ENCODE data around the gene DCAF17. TPM values are rescaled to one million over a fixed set of nuclear protein-coding genes. Genes with fewer than 3 reads are reported as not detected.

The DCAF17 gene, protein sequence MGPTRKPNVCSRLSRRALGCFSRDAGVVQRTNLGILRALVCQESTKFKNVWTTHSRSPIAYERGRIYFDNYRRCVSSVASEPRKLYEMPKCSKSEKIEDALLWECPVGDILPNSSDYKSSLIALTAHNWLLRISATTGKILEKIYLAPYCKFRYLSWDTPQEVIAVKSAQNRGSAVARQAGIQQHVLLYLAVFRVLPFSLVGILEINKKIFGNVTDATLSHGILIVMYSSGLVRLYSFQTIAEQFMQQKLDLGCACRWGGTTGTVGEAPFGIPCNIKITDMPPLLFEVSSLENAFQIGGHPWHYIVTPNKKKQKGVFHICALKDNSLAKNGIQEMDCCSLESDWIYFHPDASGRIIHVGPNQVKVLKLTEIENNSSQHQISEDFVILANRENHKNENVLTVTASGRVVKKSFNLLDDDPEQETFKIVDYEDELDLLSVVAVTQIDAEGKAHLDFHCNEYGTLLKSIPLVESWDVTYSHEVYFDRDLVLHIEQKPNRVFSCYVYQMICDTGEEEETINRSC
- 5.9 TPM for polyA plus RNA-seq (2013, experiment 1 of 2)
- 6.7 TPM for polyA plus RNA-seq (2013, experiment 2 of 2)

DNA sequence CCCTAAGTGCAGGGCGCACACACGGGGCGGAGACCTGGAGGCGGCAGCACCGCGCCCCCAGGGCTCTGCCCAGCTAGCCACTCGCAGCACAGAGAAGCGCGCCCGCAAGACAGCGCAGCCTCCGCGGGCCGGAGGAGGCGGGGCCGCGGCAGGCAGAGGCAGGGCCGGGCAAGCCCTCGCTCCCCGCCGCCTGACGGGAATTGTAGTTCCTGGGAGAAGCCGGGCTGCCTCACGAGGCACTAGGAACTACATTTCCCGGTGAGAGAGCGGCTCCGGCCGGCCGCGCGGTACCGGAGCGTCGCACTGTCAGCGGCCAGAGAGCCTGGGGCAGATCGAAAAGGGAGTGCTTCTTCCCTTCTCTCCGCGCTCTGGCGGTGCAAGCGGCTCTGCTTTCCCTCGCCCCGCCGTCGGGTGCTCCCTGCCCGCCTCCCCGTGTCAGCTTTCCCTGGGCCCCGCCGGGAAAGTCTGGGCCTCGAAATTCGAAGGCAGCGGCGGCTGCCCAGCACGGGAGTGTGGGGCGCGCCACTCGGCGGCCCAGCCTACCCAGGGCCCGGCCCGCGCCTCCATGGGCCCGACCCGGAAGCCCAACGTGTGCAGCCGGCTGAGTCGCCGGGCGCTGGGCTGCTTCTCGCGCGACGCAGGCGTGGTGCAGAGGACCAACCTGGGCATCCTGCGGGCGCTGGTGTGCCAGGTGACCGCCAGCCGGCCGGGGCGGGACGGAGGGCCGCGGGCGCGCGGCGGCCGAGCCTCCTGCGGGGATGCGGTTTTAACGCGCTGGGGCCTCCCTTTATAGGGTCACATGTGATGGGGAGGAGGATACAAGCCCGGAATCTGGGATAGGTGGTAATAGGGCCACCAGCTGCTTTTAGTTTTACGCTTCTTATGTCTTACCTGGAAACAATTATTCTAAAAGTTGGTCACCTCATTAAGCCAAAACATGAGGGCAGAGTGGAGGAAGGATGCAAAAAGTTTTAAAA is at the start of gene DCAF17:
Gene DCAF17 (plus strand): TSS at position 214 of the 977 bp plus-strand sequence. CDS start 352 bp downstream, at position 566.
- Histone ChIP-seq H3K4ac (ENCODE audit: low read depth in 1 of 2, low read length in 2 of 2) (peak within 1 kb of the TSS; percentile 91 to 99), H3K79me1 (replicated peaks; ENCODE audit: low read length, poor library complexity, severe bottlenecking) (peaks cover 24% of the 10 kb centered on the region), H3K4me1 (ENCODE audit: control insufficient read depth, insufficient read depth, low read depth, low read length) (peaks cover 14% of the 10 kb centered on the region), H2BK15ac (ENCODE audit: low read depth, poor library complexity, severe bottlenecking) (peak within 1 kb of the TSS; percentile 95), H3K18ac (ENCODE audit: low read depth in 1 of 2, low read length in 2 of 2) (peak within 1 kb of the TSS; percentile 89 to 99), H3K9ac (ENCODE audit: low read length) (peak within 1 kb of the TSS; percentile 97), H2BK12ac (ENCODE audit: low read length in 2 of 2) (peak within 1 kb of the TSS; percentile 0 to 21), H3K9me3 (ENCODE audit: control insufficient read depth, low read length) (peaks cover 11% of the 10 kb centered on the region), H3K27ac (ENCODE audit: low read length, poor library complexity, severe bottlenecking) (peak within 1 kb of the TSS; percentile 96), H3K27me3 (ENCODE audit: control insufficient read depth in 1 of 2, insufficient read depth in 1 of 2, low read length in 2 of 2) (no peaks in the 10 kb centered on the region), H3K14ac (ENCODE audit: low read length in 2 of 2) (peak within 1 kb of the TSS in 1 of 2 experiments; percentile 97), H3K4me2 (ENCODE audit: low read length, poor library complexity, severe bottlenecking) (peak within 1 kb of the TSS; percentile 79), H2AFZ (ENCODE audit: low read depth, low read length) (peak within 1 kb of the TSS; percentile 100), H2AK5ac (ENCODE audit: low read length, severe bottlenecking) (peak within 1 kb of the TSS; percentile 32), H2BK5ac (ENCODE audit: low read depth, low read length, poor library complexity, severe bottlenecking) (peak within 1 kb of the TSS; percentile 97), H3K36me3 (ENCODE audit: control insufficient read depth in 1 of 2, insufficient read depth in 2 of 2, low read depth in 1 of 2, low read length in 2 of 2) (peaks cover 12 to 38% of the 10 kb centered on the region in 2 experiments), H3K23ac (ENCODE audit: low read length in 2 of 2) (peak within 1 kb of the TSS; percentile 83 to 85), H3K4me3 (ENCODE audit: insufficient read depth in 1 of 2, low read depth in 1 of 2, low read length in 2 of 2) (peak within 1 kb of the TSS; percentile 88 to 100), H4K91ac (ENCODE audit: low read length) (peak within 1 kb of the TSS; percentile 98), H2BK120ac (ENCODE audit: low read depth, low read length) (no peak within 1 kb of the TSS), H4K8ac (ENCODE audit: low read length) (peak within 1 kb of the TSS; percentile 94)
- under 1% methylated on average over 84 of the region's 92 CpGs for WGBS
- DNase-seq: peak; percentile 96

DNA sequence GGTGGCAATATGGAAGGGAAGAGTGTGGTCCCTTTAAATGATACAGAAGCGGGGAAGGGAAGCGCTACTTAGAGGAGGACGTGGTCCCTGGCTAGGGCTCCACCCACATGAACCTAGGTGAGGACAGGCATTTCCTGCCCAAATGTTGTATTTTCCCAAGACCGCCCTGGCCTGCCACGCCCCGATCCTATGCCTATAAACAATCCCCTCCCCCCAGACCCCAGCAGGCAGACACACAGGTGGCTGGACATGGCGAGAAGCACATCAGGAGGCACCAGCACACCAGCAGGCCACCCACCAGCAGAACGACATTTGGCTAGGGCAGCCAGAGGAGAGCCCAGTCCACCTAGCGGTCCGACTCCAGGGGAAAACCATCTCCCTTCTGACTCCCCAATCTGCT is 47.4 kb upstream of the DCAF17 start:
- Histone ChIP-seq H2BK12ac (ENCODE audit: low read length in 2 of 2) (peak overlapping the region in 1 of 2 experiments; percentile 34), H4K91ac (ENCODE audit: low read length) (no peak overlapping the region), H2BK5ac (ENCODE audit: low read depth, low read length, poor library complexity, severe bottlenecking) (no peak overlapping the region), H4K8ac (ENCODE audit: low read length) (no peak overlapping the region), H3K9ac (ENCODE audit: low read length) (no peak overlapping the region), H2BK120ac (ENCODE audit: low read depth, low read length) (no peak overlapping the region), H3K36me3 (ENCODE audit: control insufficient read depth in 1 of 2, insufficient read depth in 2 of 2, low read depth in 1 of 2, low read length in 2 of 2) (peaks cover 0 to 8% of the 10 kb centered on the region in 2 experiments), H3K18ac (ENCODE audit: low read depth in 1 of 2, low read length in 2 of 2) (no peak overlapping the region), H3K4me1 (ENCODE audit: control insufficient read depth, insufficient read depth, low read depth, low read length) (peaks cover 7% of the 10 kb centered on the region), H3K4me3 (ENCODE audit: insufficient read depth in 1 of 2, low read depth in 1 of 2, low read length in 2 of 2) (no peak overlapping the region), H3K4ac (ENCODE audit: low read depth in 1 of 2, low read length in 2 of 2) (no peak overlapping the region), H3K4me2 (ENCODE audit: low read length, poor library complexity, severe bottlenecking) (no peak overlapping the region), H3K27ac (ENCODE audit: low read length, poor library complexity, severe bottlenecking) (no peak overlapping the region), H2AK5ac (ENCODE audit: low read length, severe bottlenecking) (no peak overlapping the region), H3K9me3 (ENCODE audit: control insufficient read depth, low read length) (no peaks in the 10 kb centered on the region), H2AFZ (ENCODE audit: low read depth, low read length) (no peak overlapping the region), H3K14ac (ENCODE audit: low read length in 2 of 2) (no peak overlapping the region), H3K27me3 (ENCODE audit: control insufficient read depth in 1 of 2, insufficient read depth in 1 of 2, low read length in 2 of 2) (no peaks in the 10 kb centered on the region), H3K79me1 (replicated peaks; ENCODE audit: low read length, poor library complexity, severe bottlenecking) (peaks cover 11% of the 10 kb centered on the region), H2BK15ac (ENCODE audit: low read depth, poor library complexity, severe bottlenecking) (no peak overlapping the region), H3K23ac (ENCODE audit: low read length in 2 of 2) (no peak overlapping the region)
- WGBS: 75% methylated on average over 10 of the region's 10 CpGs
- no peak for DNase-seq

DNA sequence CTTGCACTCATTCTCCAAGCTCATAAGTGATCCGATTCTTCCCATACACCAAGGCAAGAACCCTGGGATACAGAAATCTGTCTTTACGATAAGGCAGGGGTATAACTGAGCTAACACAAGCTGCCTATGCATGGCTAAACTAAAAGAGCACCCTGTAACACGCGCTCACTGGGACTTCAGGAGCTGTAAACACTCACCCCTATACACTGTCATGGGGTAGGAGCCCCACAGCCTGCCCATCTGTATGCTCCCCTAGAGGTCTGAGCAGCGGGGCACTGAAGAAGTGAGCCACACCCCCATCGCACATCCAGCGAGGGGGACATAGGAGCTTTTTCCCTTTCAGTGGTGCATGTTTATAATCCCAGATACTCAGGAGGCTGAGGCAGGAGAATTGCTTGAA is 47.0 kb upstream of the DCAF17 start:
- no peak overlapping the region for H3K4me3 ChIP-seq (ENCODE audit: insufficient read depth in 1 of 2, low read depth in 1 of 2, low read length in 2 of 2)
- WGBS: 87% methylated on average over 7 of the region's 7 CpGs
- H3K27me3 ChIP-seq (ENCODE audit: control insufficient read depth in 1 of 2, insufficient read depth in 1 of 2, low read length in 2 of 2): no peaks in the 10 kb centered on the region
- H3K4me1 ChIP-seq (ENCODE audit: control insufficient read depth, insufficient read depth, low read depth, low read length): peaks cover 7% of the 10 kb centered on the region
- H3K9ac ChIP-seq (ENCODE audit: low read length): no peak overlapping the region
- no peak overlapping the region for H2BK15ac ChIP-seq (ENCODE audit: low read depth, poor library complexity, severe bottlenecking)
- no peak overlapping the region for H4K8ac ChIP-seq (ENCODE audit: low read length)
- no peak overlapping the region for H3K18ac ChIP-seq (ENCODE audit: low read depth in 1 of 2, low read length in 2 of 2)
- no peak overlapping the region for H3K4me2 ChIP-seq (ENCODE audit: low read length, poor library complexity, severe bottlenecking)
- H3K79me1 ChIP-seq (replicated peaks; ENCODE audit: low read length, poor library complexity, severe bottlenecking): peaks cover 11% of the 10 kb centered on the region
- H3K9me3 ChIP-seq (ENCODE audit: control insufficient read depth, low read length): no peaks in the 10 kb centered on the region
- no peak overlapping the region for H3K27ac ChIP-seq (ENCODE audit: low read length, poor library complexity, severe bottlenecking)
- no peak overlapping the region for H3K23ac ChIP-seq (ENCODE audit: low read length in 2 of 2)
- H4K91ac ChIP-seq (ENCODE audit: low read length): no peak overlapping the region
- H3K14ac ChIP-seq (ENCODE audit: low read length in 2 of 2): no peak overlapping the region
- no peak overlapping the region for H2BK120ac ChIP-seq (ENCODE audit: low read depth, low read length)
- H2AFZ ChIP-seq (ENCODE audit: low read depth, low read length): no peak overlapping the region
- H2AK5ac ChIP-seq (ENCODE audit: low read length, severe bottlenecking): no peak overlapping the region
- DNase-seq: no peak
- no peak overlapping the region for H2BK12ac ChIP-seq (ENCODE audit: low read length in 2 of 2)
- no peak overlapping the region for H2BK5ac ChIP-seq (ENCODE audit: low read depth, low read length, poor library complexity, severe bottlenecking)
- peaks cover 0 to 8% of the 10 kb centered on the region in 2 experiments for H3K36me3 ChIP-seq (ENCODE audit: control insufficient read depth in 1 of 2, insufficient read depth in 2 of 2, low read depth in 1 of 2, low read length in 2 of 2)
- no peak overlapping the region for H3K4ac ChIP-seq (ENCODE audit: low read depth in 1 of 2, low read length in 2 of 2)

Measured in mesenchymal stem cell (in vitro differentiated cells and primary cell).